GM19240 (cell line): ENCODE results near the gene SEC24D.

Experiments used
- DNase-seq: peaks from one replicate; pipeline ENCODE4 v3.0.0; 2011; ENCODE audit warnings: low spot score; ENCODE audit not compliant: insufficient read length

SEC24D gene

DNA sequence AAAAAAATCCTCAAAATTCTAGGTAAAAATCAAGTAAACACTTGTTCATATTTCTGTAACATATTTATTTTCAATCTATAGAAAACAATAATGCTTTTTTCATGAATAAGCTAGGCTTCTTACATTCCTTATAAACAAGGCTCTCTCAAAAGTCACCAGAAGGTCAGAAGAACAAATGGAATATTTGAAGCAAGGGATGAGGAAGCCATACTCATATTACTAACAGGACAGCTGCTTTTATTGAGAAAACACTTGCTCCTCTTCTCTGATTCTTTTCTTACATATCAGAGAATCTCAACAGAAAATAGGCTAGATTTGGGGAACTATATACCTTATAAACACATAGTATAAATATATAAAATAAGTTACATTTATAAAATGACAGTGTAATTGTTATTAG lies 82.8 kb downstream of the SEC24D start:
- DNase-seq = no peak

DNA sequence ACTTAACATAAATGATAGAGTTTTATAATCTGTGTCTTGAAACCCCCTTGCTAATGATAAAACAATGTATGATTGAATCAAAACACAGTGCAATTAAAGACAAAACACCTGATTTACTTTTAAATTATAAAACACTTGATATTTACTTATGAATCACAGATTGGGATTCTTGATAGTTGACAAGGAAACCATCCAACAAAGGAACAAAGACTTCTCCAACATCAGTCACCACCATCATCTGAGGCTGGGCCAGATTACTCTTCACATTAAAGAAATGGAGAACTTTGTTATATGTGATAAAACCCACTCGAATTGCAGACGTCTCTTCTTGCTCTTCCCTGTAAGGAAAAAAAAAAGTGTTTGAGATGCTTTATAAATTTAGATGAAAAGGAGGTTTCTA lies 83.4 kb downstream of the SEC24D start:
- no peak for DNase-seq

DNA sequence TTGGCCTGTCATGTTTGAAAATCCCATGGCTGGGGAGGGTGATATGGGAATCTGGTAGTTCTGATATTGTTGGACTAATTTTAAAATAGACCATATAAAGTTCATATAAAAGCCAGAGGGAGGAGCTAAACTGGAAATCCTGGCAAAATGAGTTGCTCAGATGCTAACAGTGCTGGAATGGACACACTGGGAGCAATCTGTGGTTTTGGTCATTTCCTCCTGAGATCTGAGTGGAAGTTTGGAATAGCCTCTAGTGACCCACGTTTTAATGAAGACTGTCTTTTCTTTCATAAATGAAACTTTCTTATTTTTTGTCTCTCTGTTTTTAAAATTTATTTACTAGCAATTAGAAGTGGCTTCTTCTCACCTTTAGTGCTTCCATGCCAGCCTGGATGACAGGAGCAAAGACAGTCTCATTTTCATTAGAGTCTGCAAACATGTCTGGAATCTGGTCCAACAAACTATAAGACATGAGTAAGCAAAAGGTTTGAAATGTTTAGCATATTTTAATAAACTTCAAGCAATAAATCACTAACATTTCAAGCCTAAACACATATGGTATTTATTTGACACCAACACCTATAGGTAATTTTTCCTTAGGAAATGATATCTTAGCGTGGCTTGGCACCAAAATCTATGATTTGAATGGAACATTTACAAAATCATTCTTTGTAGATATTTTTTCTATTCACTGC lies 84.2 kb downstream of the SEC24D start:
- DNase-seq = no peak

DNA sequence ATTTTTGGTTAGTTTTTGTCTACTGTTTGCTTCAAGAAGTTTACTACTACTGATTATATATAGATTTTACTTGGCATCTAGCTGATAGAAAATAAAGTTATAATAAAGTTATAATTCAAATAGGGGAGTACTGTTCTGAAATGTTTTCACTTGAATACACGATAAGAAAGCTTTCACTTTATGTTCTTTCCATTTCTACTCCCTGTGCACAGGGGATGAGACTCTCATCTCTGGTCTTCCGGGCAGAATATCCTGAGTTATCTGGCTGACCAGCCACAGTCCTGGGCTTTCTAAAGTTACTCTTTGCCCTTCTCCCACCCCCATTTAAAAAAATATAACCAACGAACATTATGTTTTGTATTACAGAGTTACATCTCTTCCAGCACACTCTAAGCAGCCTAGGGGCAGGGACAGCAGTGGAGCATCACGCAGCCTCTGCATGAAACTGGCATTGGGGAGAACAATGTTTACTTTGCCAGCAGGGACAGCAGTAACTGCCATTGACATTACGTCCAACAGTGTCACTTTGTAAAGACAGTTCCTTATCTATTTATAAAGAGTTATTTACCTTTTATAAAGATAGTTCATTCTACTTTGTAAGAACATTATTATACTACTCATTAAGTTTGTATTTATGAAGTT lies 86.5 kb downstream of the SEC24D start:
- no peak for DNase-seq

DNA sequence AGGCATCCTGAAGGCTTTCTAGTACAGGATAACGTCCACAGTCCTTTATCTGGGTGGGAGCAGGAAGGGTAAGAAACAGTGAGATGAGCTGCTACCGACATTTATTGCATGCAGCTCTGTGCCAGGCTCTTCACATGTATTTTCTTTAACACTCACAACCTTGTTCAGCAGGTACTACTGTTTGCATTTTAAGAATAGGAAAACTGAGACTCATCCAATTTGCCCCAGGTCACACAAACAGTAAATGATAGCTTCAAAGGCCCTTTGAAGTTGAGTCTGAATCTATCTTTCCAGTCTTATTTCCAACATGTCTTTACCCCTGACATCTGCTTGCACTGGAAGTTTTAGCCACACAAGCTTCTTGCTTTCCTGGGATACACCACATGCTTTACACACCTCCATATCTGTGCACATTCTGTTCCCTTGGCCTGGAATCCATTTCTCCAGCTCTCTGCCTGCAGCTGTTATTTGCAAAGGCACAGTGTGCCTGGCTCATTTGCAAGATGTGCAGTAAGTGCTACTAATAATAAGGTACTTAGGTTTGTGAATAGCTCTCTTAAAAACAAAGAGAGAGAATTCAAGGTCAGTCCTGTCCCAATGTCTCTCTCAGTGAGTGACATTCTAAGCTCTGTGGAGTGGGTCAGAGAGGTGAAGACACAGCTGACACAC lies 89.5 kb downstream of the SEC24D start:
- DNase-seq = no peak

DNA sequence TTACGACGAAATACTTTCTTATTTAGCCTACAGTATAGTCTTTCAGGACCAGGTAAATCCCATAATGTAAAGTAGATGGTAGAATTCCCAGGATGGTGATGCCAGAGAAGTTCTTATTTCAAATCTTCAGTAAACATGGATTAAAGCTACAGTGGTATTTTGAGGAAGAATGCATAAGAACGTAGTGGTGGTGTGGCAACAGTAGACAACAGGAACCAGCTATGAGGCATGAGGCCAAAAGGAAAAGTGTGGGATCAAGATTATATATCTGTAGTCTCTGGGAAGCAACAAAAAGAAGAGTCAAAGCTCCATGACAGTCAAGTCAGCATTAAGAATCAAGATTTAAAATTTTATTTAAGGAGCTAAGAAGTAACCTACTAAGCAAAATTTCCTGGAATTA lies 90.6 kb downstream of the SEC24D start:
- no peak for DNase-seq

DNA sequence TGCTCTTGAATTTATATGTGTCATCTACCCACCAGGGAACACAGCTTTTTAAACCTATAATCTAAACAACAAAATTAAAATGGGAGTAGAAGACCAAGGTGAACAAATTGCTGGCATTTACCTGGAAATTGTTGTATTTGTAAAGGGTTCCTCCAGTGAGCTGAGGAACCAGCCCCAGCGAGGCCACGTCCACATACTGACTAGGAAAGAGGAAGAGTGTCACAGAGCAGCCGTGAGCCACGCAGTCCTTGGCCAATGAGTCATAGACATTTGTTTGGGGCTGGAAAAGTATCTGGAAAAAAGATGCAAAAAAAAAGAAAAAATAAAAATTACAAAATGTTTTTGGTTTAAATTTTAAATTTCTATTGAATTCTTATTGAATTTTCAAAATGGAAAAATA lies 92.1 kb downstream of the SEC24D start:
- DNase-seq = no peak

DNA sequence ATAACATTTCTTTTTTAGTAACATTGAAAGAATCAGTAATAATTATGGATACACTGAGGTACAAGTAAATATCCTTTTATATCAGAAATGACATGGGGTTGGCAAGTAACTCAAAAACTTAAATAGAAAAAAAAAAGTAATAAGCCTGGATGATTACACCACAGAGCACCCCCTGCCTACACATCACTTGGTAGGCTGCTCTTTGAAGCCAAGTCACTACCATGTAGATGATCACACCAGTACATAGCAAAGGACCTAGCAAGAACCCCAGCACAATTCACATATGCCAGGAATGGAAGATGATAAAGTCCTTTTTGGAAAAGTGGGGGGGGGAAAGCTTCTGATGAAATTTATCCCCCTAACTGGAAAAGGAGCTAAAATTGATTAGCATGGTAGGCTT lies 93.9 kb downstream of the SEC24D start:
- DNase-seq = no peak

DNA sequence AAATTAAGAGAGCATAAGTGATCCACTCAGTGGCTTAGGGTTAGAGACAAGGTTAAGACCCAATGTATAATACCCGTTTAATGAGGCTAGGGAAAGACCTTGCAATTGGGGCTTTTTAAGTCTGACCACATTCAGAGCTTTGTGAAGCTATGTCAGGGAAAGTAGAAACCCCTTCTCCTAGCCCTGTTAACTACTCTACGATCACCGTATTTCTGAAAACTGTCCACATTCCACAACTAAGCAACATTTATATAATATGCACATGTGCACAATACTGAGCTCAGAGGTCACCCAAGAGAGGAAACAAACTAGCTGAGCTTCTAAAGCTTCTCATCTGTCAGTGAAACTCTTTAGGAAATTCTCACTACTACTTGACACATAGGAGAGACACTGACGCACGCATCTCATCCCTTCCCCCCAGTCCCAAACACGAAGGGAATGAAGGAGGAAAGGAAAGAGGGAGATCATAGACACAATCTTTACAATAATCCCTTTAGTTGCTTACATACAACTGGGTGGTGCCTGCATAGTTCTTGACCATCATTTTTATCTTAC lies 94.5 kb downstream of the SEC24D start:
- DNase-seq = no peak

DNA sequence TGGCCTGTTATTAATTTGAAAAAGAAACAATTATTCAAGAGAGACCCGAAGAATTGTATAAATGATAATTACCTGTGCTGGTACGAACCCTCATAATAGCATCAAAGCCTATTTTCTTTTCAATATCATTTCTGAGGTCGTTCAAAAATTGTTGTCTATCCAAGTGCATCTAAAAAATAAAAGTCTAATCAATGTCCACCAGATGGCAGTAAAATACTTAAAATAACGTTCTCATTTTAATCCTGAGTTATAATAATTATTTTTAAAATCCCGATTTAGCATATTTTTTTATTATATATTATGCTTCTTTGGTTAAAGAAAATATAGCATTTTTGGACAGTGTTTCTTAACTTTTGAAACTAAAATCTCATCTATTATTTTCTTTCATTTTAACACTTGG lies 95.1 kb downstream of the SEC24D start:
- no peak for DNase-seq

DNA sequence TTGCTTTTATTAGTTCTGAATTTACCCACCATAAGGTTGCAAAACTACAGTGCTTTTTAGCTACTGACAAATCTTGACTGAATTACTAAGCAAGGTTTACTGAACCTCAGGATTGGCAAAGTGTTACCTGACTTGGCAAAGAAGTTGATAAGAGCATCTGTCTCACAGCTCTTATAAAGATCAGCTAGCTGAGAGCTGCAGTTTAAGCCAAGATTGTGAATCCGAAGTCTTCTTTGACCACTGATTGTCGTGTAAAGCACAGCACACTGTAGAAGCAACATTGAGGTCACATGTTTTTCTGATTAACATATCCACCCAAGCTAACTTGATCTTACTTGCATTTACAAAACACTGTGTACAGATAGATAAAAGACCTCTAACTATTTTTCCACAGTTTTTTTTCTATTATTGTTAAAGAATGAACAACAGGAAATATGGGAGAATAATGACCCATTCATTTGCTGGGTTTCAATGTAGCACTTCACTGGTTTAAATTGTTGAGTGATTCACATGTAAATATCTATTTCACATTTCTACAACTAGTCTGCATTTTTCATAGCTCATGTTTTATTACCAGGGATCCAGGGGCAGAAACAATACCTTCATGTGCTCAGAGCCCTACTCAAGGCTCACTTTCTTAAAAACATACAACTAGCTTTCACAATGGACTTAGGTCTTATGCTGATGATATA lies 96.8 kb downstream of the SEC24D start:
- DNase-seq = no peak

DNA sequence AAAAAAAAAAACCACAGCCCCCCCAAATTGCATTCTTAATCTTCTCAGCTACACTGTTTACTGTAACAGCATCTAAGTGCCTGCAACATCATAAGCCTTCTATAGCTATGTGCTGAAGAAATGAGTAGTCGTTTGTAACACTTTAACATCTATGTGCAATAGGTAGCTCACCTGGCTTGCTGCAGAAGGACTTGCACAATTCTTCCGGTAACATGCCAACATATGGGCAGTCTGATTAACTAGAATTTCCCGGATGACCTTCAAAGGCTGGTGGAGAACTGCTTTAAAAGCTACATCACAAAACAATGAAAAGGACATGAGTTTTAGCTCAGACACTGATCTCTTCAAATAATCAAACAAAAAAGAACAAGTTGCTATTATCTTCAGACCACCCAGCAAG lies 97.8 kb downstream of the SEC24D start:
- DNase-seq = no peak

DNA sequence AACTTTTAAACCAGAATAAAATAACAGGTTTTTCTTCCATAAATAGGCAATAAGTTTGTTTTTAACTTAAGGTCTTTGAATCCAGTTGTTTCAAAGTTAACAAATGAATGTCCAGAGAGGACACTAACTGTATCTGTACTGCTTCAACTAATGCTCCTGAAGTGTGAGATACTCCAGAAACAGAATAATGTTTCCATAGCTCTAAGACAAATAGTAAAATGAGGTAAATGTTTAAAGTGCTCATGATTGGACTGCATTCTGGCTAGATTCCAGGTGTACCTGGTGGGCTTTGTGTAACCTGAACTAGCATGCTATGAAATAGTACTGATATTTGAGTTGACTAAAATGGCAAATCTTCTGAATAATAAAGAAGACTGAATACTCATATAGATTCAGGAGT lies 99.0 kb downstream of the SEC24D start:
- DNase-seq = no peak

DNA sequence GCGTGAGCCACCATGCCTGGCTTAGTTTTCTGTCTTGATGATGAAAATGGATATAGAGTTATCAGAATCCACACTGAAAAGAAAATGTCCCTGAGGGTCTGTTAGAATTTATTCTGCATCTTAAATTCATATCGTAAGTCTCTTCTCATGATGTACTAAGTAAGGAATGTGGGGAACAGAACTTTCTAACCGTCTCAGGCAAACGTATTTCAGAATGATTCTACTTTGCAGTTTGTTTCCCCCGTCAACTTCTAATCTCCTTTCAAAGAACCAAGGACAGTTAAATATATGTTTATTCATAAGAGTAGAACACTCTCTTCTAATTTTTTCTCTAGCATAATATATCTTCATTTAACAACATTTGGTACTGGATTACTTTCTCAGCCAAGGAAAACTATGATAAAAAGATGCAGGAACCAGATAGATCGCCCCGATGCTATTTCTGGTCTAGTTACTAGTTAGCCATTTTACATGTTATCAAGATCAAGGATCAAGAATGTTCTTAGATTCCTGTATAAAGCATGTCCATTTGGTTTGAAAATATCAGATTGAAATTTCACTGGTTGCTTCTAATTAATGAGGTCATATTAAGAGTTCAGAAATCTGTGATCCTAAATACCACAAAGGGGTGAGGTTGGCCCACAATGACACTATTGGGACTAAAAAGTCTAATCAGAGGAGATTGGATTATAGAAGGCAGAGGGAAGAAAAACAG lies 101.3 kb downstream of the SEC24D start:
- no peak for DNase-seq

DNA sequence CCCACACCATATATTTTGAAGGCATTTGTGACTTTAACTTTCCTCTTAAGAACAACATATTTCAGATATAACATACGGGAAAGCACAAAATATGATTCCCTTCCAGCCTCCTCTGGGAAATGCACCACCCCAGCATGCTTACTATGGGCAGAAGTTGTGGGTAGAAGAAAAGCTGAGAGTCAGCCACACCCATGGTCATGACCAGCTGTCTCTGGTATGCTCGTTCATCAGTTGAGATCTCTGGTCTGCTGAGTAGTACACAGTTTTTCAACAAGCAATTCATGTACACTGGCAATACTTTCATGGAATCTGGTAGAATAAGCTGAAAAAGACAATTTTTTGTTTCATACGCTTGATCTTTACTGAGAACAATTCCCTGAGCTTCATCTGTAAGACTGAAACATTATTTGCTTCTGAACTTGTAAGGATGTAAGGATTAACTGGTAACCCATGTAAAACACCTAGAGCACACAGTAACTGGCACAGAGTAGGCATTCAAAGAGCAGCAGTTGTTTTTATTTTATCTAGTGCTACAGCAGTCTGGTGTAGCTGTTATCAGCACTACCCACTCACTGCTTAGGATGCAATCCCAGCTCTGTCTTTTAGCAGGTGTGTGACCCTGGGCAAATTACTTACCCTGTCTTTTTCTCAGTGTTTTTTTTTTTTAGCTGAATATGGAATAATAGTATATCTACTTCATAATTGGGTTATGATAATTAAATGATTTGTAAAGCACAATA lies 103.2 kb downstream of the SEC24D start:
- no peak for DNase-seq

DNA sequence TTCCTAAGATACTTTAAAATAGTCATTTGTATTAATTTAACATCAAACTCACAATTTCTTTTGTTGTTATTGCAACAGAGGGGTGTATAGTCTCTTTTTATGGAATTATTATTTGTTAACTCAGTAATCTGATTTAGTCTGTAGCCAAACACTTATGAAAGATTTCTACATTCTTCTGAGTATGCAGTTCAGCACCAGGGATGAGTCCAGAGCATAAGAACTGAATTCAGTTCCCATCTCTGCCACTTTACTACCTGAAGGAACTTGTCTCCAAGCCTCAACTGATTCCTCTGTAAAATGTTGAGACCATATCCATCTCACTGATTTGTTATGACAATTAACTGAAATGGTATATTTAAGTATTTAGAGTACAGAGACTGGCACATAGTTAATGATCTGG lies 105.2 kb downstream of the SEC24D start:
- no peak for DNase-seq

DNA sequence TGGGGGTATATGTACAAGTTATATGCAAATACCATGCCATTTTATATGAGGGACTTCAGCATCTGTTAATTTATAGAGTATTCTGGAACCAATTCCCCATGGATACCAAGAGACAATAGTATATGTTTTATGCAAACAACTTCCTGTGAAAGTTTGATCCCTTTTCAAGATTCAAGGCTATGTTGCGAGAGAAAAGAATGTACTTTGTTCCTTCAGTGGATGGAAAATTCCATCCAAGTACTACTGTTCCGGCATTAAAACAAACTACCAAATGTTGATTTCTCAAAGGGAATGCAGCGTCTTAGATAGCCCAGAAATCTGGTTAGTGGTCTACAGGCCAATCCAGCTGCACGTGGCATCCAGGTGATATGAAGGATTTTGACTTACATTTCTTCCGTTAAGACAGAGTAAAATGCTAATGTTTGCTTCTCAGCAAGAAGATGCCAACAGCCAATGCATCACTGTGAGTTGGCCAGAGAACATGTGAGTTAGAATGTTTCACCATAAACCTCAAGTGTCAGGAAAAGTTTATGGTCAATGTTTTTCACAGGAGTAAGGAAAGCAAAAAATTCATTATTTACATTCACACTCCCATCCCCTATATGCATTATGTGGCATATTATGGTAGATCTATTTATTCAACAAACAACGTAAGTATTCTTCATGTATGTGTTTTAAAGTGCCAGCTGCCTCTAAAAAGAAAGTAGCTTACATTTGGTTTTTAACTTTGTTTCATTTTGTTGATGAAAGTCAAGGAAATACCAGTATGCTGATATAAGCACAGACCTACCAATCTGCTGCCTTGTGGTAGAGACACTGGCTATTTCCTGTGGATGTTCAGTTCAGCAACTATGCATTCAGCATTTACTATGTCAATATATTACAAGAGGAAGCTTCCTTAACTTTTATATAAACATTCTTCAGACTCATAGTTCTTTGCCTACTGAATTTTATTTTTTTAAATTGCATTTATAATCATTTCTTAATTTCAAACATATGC lies 106.3 kb downstream of the SEC24D start:
- DNase-seq = no peak

DNA sequence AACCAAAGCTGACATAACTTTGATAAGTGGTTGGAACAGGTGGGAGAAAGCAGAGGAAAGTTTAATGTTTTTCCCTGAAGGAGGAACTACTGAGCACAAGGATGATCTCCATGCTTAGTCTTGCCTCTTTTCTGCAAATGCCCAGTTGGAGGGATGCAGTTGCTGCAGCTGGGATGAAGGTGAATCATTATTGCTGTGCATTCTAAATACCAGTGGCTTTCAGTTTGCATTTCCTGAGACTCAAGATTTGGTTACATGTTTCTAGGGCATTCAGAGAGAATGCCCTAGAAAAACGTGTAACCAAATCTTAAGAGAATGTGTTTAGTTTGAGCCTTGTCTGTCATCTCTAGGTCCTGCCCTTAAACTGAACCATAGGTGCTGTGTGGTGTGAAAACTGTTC lies 108.6 kb downstream of the SEC24D start:
- DNase-seq = no peak

DNA sequence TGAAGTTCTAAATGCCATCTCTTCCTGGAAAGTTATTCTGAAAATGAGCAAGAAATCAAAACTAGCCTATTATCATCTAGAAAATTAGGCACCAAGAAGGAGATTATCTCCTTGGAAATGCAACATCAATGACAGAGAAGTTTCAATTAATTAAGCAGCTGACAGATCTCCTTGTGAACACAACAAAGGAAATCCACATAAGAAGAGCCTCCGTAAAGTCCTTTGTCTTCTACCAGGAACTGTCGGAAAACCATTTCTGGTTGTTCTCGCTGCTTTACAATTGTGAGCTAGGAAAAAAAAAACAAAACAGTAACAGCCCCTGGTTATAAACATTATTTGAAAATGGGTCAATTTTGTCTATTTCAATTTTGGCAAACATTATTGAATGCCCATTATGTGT lies 112.6 kb downstream of the SEC24D start:
- DNase-seq = no peak
